A673 (cell line): ENCODE data around the gene IFITM5. TPM values are rescaled to one million over a fixed set of nuclear protein-coding genes. Genes with fewer than 3 reads are reported as not detected.
A peak's percentile ranks its signal among the peaks of the same experiment; 100 is the strongest.

Experiments used
- BruUV-seq: library from RNA; stranded (reverse); fragments of 400-500 nt; replicated peaks from 2 replicates; lab custom pipeline; 2021; lab: Mats Ljungman, UMichigan
- CTCF ChIA-PET: fragments of 300-600 bp; sonication (Branson Sonifier 250); formaldehyde crosslinking; loops from one replicate; lab custom pipeline; 2022; ENCODE audit warnings: antibody characterized with exemption; lab: Charles Lee
- POLR2A ChIA-PET: fragments of 300-600 bp; sonication (Branson Sonifier 250); formaldehyde crosslinking; loops from one replicate; lab custom pipeline; 2022; ENCODE audit warnings: antibody characterized with exemption; ENCODE audit not compliant: low non-redundant PET; lab: Charles Lee
- DNase-seq: peaks from one replicate; pipeline ENCODE4 v3.0.0-alpha.2; 2015; ENCODE audit warnings: low spot score
- H3K27ac ChIP-seq: fragments of 200-600 bp; sonication (generic); 2 replicates; pipeline ENCODE4 v1.5.1; 2016; ENCODE audit warnings: mixed run types, low read depth, mild to moderate bottlenecking, mixed read lengths, antibody characterized with exemption, low read length; ENCODE audit not compliant: poor library complexity, severe bottlenecking
- H3K27me3 ChIP-seq: fragments of 200-600 bp; sonication (generic); replicated peaks from 2 replicates; pipeline ENCODE4 v1.6.1; 2017; ENCODE audit warnings: mixed run types, low read depth, mild to moderate bottlenecking, mixed read lengths, antibody characterized with exemption, low read length; ENCODE audit not compliant: insufficient read depth, poor library complexity
- H3K36me3 ChIP-seq: fragments of 200-600 bp; sonication (generic); 2 replicates; pipeline ENCODE4 v1.6.1; 2016; ENCODE audit warnings: mixed run types, mild to moderate bottlenecking, mixed read lengths, antibody characterized with exemption, low read length; ENCODE audit not compliant: insufficient read depth, poor library complexity, severe bottlenecking
- H3K4me1 ChIP-seq: fragments of 200-600 bp; sonication (generic); 2 replicates; pipeline ENCODE4 v1.6.1; 2017; ENCODE audit warnings: mixed run types, mild to moderate bottlenecking, mixed read lengths, antibody characterized with exemption, low read length; ENCODE audit not compliant: insufficient read depth, poor library complexity, severe bottlenecking
- H3K4me3 ChIP-seq: fragments of 200-600 bp; sonication (generic); 2 replicates; pipeline ENCODE4 v1.5.1; 2016; ENCODE audit warnings: low read depth, mixed run types, mild to moderate bottlenecking, mixed read lengths, low read length; ENCODE audit not compliant: poor library complexity, severe bottlenecking
- H3K9me3 ChIP-seq: fragments of 200-600 bp; sonication (generic); 2 replicates; pipeline ENCODE4 v1.6.1; 2016; ENCODE audit warnings: mixed run types, low read depth, mild to moderate bottlenecking, mixed read lengths, antibody characterized with exemption, low read length; ENCODE audit not compliant: poor library complexity, severe bottlenecking
- EZH2 ChIP-seq: fragments of 200-600 bp; sonication (generic); IDR thresholded peaks from 2 replicates; pipeline ENCODE4 v1.6.1; 2017; ENCODE audit warnings: borderline replicate concordance, low read depth, mild to moderate bottlenecking, mixed read lengths, antibody characterized with exemption, low read length; ENCODE audit not compliant: poor library complexity, severe bottlenecking
- intact Hi-C: fragments of 100-400 bp; cut with micrococcal nuclease; formaldehyde crosslinking; loops from one replicate; pipeline ENCODE4 v1.10.0; 2022; ENCODE audit not compliant: unreplicated experiment
- total RNA-seq: library from RNA; stranded (reverse); gene quantifications from 2 replicates; pipeline ENCODE4 v1.2.3, GENCODE V29; 2021
- TF ChIP-seq, protein P1 (sequence below): fragments of 300-800, 200-600 bp; sonication (generic); conservative IDR thresholded peaks from 2 replicates; pipeline ENCODE4 v1.5.1; 2017; ENCODE audit warnings: low read depth, mild to moderate bottlenecking, antibody characterized with exemption, low read length, moderate library complexity, mixed read lengths

The IFITM5 gene
- total RNA-seq, 1 experiment from 2014 or later: not detected

DNA sequence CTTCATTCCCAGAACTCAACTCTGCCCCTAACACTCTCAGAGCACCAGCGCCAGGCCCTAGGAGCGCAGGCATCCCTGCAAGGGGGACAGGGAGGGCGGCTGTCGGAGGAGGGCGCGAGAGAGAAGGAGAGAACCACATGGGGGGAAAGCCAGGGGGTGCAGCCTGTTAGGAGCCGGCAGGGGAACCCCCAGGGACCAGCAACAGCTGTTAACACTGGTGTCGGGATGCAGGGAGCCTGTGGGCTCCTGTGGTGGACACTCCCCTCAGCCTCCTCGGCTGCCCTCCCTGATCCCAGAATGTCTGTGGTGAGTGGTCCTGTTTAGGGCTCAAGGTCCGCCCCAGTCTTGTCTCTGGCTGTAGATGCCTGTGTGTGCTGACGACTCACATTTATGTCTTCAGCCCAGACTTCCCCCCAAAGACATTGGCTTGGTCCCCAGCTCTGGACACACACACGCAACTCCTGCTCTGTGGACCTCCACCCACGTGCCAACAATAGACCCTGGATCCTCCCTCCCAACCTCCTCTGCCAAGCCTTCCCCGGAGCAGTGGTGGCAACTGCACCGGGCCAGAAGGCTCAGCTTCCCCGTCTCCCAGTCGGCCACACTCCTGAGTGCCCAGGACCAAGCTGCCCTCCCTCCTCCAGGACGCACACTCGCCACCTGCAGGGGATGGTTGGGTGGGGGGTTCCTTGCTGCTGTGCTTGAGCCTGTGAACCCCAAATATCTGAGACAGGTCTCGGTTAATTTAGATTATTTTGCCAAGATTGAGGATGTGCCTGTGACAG, 817 bp upstream of the IFITM5 start:
- intact Hi-C loops: loop anchor here (10.0 kb wide), 1 partner anchor 55 kb away; no protein-coding TSS in a partner anchor
- Histone ChIP-seq H3K27me3 (no peaks in the 10 kb centered on the region), H3K36me3 (no peaks in the 10 kb centered on the region), H3K4me3 (no peak overlapping the region), H3K4me1 (no peaks in the 10 kb centered on the region), H3K27ac (no peak overlapping the region), H3K9me3 (no peaks in the 10 kb centered on the region)
- POLR2A ChIA-PET: no interaction called here
- no TSS peak for BruUV-seq
- peak; percentile 57 for DNase-seq
- TF ChIP-seq, protein P1, sequence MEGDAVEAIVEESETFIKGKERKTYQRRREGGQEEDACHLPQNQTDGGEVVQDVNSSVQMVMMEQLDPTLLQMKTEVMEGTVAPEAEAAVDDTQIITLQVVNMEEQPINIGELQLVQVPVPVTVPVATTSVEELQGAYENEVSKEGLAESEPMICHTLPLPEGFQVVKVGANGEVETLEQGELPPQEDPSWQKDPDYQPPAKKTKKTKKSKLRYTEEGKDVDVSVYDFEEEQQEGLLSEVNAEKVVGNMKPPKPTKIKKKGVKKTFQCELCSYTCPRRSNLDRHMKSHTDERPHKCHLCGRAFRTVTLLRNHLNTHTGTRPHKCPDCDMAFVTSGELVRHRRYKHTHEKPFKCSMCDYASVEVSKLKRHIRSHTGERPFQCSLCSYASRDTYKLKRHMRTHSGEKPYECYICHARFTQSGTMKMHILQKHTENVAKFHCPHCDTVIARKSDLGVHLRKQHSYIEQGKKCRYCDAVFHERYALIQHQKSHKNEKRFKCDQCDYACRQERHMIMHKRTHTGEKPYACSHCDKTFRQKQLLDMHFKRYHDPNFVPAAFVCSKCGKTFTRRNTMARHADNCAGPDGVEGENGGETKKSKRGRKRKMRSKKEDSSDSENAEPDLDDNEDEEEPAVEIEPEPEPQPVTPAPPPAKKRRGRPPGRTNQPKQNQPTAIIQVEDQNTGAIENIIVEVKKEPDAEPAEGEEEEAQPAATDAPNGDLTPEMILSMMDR: peak; percentile 52
- no peak for TF ChIP-seq EZH2
- CTCF ChIA-PET: no interaction called here

DNA sequence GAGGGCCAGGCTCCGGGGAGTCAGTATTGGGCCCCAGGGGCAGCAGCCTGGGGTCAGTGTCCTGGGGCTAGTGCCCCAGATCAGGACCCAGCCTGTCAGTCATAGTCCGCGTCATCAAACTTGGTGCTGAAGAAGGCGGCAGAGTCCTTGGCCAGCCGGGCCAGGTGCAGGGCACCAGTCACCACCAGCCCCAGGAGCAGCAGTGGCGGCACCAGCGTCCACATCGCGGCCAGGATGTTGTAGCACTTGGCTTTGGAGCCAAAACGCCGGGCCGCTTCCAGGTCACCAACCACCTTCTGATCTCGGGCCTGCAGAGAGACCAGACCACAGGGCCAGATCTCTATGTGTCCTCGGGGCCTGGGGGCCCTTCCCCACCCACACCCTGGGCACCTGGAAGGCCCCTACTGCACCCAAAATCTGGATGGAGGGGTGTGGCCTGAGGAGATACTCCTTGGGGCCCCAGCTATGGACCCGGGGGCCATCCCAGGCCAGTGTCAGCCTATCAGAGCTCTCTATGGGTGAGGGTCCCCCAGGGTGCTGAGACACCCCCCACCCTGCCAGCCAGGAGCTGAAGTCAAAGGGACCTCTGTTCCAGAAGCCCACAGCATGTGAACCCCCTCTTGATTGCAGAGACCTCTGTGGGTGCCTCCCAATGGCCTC, 790 bp downstream of the IFITM5 start:
- intact Hi-C loops: no loop called here
- H3K27ac ChIP-seq: no peak overlapping the region
- no peaks in the 10 kb centered on the region for H3K4me1 ChIP-seq
- no peak for DNase-seq
- POLR2A ChIA-PET: no interaction called here
- CTCF ChIA-PET: no interaction called here
- TF ChIP-seq EZH2: no peak
- TF ChIP-seq, protein P1: no peak
- no peak overlapping the region for H3K4me3 ChIP-seq
- no TSS peak for BruUV-seq
- no peaks in the 10 kb centered on the region for H3K9me3 ChIP-seq
- no peaks in the 10 kb centered on the region for H3K27me3 ChIP-seq
- H3K36me3 ChIP-seq: no peaks in the 10 kb centered on the region

DNA sequence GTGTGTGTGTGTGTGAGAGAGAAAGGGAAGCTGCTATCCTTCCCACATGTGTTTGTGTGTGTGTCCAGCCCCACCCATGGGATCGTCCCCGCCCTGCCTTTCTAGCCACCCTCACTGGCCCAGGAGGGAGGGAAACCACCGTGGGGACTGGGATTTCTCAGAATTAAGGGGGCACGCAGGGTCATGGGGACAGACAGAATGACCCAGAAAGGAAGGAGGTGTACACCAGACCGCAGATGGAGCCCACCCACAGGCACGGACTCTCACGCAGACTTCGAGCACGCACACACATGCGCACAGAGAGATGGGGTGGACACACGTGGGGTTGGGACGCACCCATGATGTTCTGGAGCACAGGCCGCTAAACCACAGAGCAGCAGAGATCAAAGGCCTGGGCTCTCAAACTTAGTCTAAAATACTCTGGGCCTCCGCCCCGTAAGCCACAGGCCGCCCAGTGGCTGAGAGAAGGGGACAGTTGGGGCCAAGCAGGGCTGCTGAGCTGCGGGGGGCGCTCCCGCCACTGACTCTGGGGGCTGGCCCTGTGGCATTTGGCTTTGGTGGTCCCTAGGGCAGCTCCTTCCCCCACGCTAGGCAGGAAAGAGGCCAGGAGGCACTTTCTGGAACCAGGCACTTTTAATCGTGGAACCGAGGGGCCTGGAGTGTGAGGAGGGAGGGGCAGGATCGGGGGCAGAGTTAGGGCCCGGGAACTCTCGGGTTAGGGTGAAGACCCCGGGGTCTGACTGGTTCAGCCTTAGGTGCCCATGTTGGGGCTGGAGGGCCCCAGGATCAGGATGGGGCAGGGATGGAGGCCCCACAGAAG, 1.5 kb downstream of the IFITM5 start:
- no peak overlapping the region for H3K4me3 ChIP-seq
- no peaks in the 10 kb centered on the region for H3K27me3 ChIP-seq
- H3K27ac ChIP-seq: no peak overlapping the region
- no peaks in the 10 kb centered on the region for H3K4me1 ChIP-seq
- H3K36me3 ChIP-seq: no peaks in the 10 kb centered on the region
- POLR2A ChIA-PET: no interaction called here
- CTCF ChIA-PET: no interaction called here
- DNase-seq: no peak
- H3K9me3 ChIP-seq: no peaks in the 10 kb centered on the region
- TF ChIP-seq, protein P1: no peak
- no peak for TF ChIP-seq EZH2
- BruUV-seq: no TSS peak
- intact Hi-C loops: no loop called here
